ACC112 (cell line): ENCODE data around the gene EPB41.
"Not testable (repeated sequence)": the region's sequence is repeated elsewhere in the genome, so short reads cannot be mapped to it uniquely, and the experiment has no call there.

Experiments
- H2AFZ ChIP-seq: fragments of 200-600 bp; sonication (generic); one replicate; pipeline ENCODE4 v1.6.0; 2017; ENCODE audit warnings: antibody characterized with exemption, low read length; ENCODE audit not compliant: unreplicated experiment
- H3K27ac ChIP-seq: fragments of 200-600 bp; sonication (generic); 2 replicates; pipeline ENCODE4 v1.5.1; 2014; ENCODE audit warnings: low read depth, mild to moderate bottlenecking, antibody characterized with exemption, low read length, moderate library complexity
- H3K27me3 ChIP-seq: fragments of 200-600 bp; sonication (generic); 2 replicates; pipeline ENCODE4 v1.6.1; 2014; ENCODE audit warnings: mild to moderate bottlenecking, antibody characterized with exemption, low read length, moderate library complexity, mixed read lengths; ENCODE audit not compliant: insufficient read depth
- H3K36me3 ChIP-seq: fragments of 200-600 bp; sonication (generic); 2 replicates; pipeline ENCODE4 v1.6.1; 2016; ENCODE audit warnings: mild to moderate bottlenecking, antibody characterized with exemption, low read length, moderate library complexity, mixed read lengths; ENCODE audit not compliant: insufficient read depth
- H3K4me1 ChIP-seq: fragments of 200-600 bp; sonication (generic); one replicate; pipeline ENCODE4 v1.6.1; 2016; ENCODE audit warnings: low read length, mixed read lengths; ENCODE audit not compliant: insufficient read depth, unreplicated experiment, control insufficient read depth
- H3K4me3 ChIP-seq: fragments of 200-600 bp; sonication (generic); 2 replicates; pipeline ENCODE4 v1.5.1; 2014; ENCODE audit warnings: mild to moderate bottlenecking, low read depth, low read length
- H3K79me2 ChIP-seq: fragments of 200-600 bp; sonication (generic); one replicate; pipeline ENCODE4 v1.6.0; 2016; ENCODE audit warnings: low read length; ENCODE audit not compliant: control insufficient read depth, unreplicated experiment, insufficient read depth

Gene EPB41

DNA sequence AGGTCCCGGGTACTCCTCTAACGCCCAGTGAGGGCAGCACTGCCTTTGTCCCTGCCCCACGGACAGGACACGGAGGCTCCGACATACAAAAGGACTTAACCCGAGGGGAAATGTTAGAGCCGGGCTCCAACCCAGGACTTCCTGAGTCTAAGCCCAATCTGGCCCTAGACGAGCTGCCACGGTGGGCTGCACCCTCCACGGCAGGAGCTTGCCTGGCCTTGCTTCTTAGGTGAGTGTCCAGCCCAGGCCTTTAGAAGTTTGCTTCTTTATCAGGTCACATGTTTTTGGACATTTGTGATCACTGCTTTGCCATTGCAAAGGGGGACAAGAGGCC lies 220.3 kb downstream of the EPB41 start:
- H2AFZ ChIP-seq = no peak overlapping the region
- no peak overlapping the region for H3K27ac ChIP-seq
- no peaks in the 10 kb centered on the region for H3K27me3 ChIP-seq
- no peaks in the 10 kb centered on the region for H3K36me3 ChIP-seq
- no peaks in the 10 kb centered on the region for H3K79me2 ChIP-seq
- H3K4me3 ChIP-seq = no peak overlapping the region
- peaks cover 4% of the 10 kb centered on the region for H3K4me1 ChIP-seq

DNA sequence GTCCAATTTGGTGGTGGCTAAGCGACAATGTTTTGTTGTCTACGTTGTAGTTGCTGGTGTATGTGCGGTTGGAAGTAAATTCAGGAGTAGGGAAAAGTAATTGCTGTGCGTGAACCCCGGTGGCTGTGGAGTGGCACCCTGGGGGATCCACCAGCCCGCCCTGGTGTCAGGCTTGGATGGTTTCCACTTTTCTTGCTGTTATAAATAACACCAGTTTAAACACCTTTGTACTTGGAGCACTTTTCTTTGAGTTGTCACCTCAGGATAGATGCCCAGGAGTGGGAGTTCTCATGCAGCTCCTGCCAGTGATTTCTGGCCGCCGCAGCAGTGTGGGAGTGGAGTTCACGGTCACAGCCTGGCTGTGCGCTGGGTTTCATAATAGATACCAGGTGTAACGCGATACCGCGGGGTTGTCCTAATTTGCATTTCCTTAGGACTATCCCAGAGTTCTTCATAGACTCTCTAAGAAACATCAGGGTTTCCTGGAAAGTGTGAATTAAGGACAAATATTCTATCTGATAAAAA lies 222.1 kb downstream of the EPB41 start:
- Histone ChIP-seq H3K79me2 (no peaks in the 10 kb centered on the region), H3K36me3 (no peaks in the 10 kb centered on the region), H3K4me3 (no peak overlapping the region), H3K27ac (no peak overlapping the region), H3K27me3 (no peaks in the 10 kb centered on the region), H2AFZ (no peak overlapping the region), H3K4me1 (peaks cover 4% of the 10 kb centered on the region)

DNA sequence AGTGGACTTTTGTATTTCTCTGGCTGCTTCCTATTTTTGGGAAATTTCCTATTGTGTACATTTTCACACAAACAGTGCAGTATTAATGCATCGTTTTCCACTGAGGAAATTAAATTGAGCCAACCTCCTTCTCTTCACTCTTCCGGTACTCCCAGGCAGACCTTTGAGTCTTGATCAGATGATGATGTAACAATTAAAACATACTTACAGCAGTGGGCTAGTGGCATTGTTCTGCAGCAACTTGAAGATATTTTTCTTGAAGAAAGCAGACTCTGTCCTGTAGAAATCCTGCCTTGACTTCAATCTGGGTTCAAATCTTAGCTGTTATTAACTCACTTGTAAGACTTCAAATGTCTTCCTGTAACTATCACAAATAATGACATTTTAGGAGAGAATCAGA lies 228.3 kb downstream of the EPB41 start:
- H3K79me2 ChIP-seq = no peaks in the 10 kb centered on the region
- H3K27ac ChIP-seq = no peak overlapping the region
- H2AFZ ChIP-seq = no peak overlapping the region
- no peaks in the 10 kb centered on the region for H3K36me3 ChIP-seq
- no peak overlapping the region for H3K4me3 ChIP-seq
- no peaks in the 10 kb centered on the region for H3K27me3 ChIP-seq
- H3K4me1 ChIP-seq = peaks cover 23% of the 10 kb centered on the region

DNA sequence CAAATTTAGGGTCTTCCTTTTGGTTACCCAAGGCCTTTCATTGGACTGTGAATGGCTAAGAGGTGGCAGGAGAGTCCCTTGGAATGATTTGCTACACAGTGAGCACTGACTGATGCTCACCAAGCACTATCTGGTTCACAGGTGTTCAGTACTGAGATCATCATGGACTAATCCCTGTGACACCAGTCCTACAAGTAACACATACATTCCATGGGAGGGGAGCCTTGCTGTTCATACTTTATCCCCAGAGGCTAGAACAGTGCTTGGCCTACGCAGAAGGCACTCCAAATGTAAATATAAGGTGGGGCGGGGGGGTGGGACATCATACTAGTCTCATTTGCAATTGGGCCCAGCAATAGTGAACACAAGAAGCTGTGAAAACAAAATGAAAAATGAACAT lies 229.8 kb downstream of the EPB41 start:
- H3K27ac ChIP-seq = peak overlapping the region; percentile 33; the same call in 1 of the 2 replicates
- no peak overlapping the region for H2AFZ ChIP-seq
- peaks cover 10% of the 10 kb centered on the region; the same call in 1 of the 2 replicates for H3K36me3 ChIP-seq
- H3K4me1 ChIP-seq = peaks cover 32% of the 10 kb centered on the region
- no peak overlapping the region for H3K4me3 ChIP-seq
- H3K79me2 ChIP-seq = no peaks in the 10 kb centered on the region
- H3K27me3 ChIP-seq = no peaks in the 10 kb centered on the region

DNA sequence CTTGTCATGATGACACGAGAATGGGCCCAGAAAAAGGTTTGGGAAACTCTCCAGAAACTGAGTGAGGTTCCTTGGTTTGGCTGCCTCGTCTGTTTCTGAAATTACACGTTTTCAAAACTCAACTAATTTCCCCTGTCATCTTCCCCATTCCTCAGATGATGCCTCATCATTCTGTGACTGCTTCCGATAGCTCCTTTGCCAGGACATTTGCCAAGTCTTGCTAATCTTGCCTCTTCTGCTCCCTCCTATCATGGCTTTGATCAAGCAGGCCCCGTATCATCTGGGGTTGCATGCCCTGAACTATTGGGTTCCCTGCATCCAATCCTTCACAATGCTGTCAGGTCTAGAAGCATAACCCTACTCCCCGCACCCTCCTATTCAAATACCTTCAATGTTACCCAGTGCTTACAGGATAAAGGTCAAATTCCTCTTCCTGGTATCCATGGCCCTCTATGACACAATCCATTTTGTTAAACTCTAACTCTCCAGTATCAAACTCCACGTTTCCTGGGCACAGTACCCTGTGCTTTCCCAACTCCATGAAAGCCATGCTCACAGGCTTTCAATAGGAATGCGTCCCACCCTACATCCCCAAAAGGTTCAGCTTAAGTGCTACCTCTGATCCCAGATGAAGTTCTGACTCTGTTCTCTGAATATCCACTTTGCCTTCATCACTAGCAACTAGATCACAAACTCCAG lies 231.5 kb downstream of the EPB41 start:
- H3K36me3 ChIP-seq = peaks cover 21% of the 10 kb centered on the region; the same call in 1 of the 2 replicates
- H2AFZ ChIP-seq = no peak overlapping the region
- H3K27ac ChIP-seq = peak overlapping the region; percentile 95
- peaks cover 32% of the 10 kb centered on the region for H3K4me1 ChIP-seq
- H3K27me3 ChIP-seq = no peaks in the 10 kb centered on the region
- H3K4me3 ChIP-seq = peak overlapping the region; percentile 2; the same call in 1 of the 2 replicates
- no peaks in the 10 kb centered on the region for H3K79me2 ChIP-seq

DNA sequence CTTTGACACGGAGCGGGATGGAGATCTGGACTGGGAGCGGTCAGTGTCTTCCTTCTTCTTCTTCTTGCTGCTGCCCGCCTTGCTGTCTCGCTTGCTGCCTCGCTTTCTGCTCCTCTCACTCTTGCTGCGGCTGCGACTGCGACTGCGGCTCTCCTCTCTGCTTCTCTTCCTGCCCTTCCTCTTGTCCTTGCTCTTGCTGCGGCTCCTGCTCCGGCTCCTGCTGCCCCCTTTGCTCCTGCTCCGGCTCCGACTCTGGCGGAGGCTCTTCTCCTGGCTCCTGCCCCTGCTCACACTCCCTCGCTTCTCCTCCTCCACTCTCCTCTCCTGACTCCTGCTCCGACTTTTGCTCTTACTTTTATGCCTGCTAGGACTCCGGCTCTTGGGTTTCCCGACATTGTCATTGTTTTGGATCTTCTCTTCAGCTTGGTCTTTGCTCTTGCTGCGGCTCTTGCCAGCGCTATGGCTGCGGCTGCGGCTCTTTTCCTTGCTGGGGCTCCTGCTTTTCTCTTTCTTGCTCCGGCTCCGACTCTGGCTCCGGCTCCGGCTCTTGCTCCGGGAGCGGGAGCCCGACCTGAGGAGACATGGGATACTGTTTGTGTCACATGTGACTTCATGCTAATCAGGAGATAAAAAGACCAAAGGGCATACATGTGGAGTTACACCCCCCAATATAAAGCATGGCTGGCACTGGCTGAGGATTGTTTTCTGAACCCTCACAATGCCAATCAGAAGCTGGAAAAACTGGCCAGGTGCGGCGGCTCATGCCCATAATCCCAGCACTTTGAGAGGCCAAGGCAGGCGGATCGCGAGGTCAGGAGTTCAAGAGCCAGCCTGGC lies 234.5 kb downstream of the EPB41 start:
- Histone ChIP-seq H3K27ac (peak overlapping the region; percentile 95), H2AFZ (no peak overlapping the region), H3K79me2 (peaks cover 2% of the 10 kb centered on the region), H3K4me3 (no peak overlapping the region), H3K36me3 (peaks cover 37% of the 10 kb centered on the region), H3K4me1 (peaks cover 32% of the 10 kb centered on the region), H3K27me3 (no peaks in the 10 kb centered on the region)

DNA sequence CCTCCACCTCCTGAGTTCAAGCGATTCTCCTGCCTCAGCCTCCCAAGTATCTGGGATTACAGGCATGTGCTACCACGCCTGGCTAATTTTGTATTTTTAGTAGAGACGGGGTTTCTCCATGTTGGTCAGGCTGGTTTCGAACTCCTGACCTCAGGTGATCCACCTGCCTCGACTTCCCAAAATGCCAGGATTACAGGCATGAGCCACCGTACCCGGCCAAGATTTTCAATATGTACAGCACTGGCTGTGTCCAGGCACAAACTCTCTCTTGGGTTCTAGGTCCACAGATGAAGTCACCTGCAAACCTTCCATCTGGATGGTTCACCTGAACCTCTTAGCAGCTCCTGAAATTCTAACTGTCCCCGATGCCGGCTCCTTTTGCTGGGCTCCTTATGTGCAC lies 236.0 kb downstream of the EPB41 start:
- peaks cover 49% of the 10 kb centered on the region for H3K36me3 ChIP-seq
- H3K4me1 ChIP-seq = peaks cover 28% of the 10 kb centered on the region

DNA sequence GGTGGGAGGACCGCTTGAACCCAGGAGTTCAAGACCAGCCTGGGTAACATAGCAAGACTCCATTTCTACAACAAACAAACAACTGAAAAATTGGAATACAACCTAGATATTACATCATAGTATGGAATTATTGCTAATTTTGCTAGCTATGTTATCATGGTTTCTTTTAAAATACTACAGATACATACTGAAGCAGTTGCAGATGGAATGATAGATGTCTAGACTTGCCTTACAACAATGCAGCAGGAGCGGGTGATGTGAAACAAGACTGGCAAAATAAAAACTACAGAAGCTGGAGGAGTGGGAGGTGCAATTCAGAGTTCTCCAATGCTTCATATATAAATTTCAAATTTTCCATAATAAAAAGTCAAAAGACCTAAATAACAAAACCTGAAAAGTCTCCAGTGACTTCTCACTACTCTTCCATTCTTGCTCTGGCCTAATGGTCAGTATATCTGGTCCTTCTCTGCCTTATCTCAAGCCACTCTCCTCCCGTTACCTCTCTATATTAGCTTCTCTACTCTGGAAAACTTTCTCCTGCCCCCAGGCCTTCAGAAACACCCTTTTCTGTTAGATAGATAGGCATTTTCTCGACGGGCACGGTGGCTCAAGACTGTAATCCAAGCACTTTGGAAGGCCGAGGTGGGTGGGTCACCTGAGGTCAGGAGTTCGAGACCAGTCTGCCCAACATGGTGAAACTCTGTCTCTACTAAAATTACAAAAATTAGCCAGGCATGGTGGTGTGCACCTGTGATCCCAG lies 237.9 kb downstream of the EPB41 start:
- Histone ChIP-seq H3K36me3 (peaks cover 60% of the 10 kb centered on the region), H3K27me3 (no peaks in the 10 kb centered on the region), H2AFZ (no peak overlapping the region), H3K27ac (no peak overlapping the region), H3K4me1 (peaks cover 12% of the 10 kb centered on the region), H3K79me2 (peaks cover 22% of the 10 kb centered on the region), H3K4me3 (no peak overlapping the region)

More for the DNA sequence above, 236.0 kb downstream of the EPB41 start:
- peaks cover 11% of the 10 kb centered on the region for H3K79me2 ChIP-seq
- not testable (repeated sequence) for H3K27me3 ChIP-seq, H2AFZ ChIP-seq, H3K4me3 ChIP-seq, H3K27ac ChIP-seq

DNA sequence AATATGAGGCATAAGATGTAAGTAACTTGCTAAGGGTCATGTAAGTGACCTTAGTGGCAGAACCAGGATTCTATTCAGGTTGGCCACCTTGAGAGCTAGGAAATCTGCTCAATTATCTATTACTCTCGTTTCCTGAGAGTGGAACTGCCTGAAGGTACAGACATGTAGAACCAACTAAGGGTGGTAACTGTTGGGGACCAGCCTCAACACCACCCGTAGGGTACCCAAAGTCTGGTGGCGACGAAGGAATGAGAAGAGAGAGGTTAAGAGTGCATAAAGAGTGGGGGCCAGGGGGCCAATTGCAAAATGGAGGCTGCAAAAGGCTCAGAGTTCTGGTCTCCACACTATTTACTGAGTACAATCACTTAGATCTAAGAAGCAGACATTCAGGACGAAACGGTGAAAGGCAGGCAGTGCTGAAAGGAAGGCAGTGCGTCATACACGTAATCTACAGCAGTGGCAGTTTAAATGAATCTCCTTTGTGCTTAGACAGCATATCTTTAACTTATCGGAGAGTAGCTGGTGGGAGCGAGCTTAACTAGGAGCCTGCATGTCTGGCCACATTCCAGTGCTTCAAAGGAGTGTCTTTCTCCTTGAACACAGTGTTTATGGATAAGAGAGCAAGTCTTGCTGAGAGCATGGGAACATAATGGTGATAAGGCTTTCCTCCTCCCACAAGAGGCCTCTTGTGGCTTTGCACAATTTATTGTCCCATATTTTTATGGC lies 242.3 kb downstream of the EPB41 start:
- Histone ChIP-seq H3K27me3 (no peaks in the 10 kb centered on the region), H2AFZ (no peak overlapping the region), H3K36me3 (peaks cover 55% of the 10 kb centered on the region), H3K4me1 (no peaks in the 10 kb centered on the region), H3K27ac (no peak overlapping the region), H3K4me3 (no peak overlapping the region), H3K79me2 (peaks cover 39% of the 10 kb centered on the region)

DNA sequence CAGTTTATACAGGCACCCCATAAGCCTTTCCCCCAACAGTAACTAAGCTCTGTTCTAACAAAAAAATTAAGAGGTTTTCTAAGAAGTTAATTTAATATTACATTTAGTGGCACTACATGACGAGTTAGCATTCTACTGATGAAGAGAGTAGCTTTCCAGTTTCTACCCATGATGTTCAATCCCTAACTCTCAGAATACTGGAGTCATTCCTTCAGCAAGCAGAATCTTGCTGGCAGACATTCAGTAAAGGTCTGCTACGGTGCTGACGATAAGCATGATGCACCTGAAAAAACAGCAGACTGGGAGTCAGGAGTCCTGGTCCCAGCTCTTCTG lies 242.9 kb downstream of the EPB41 start:
- H3K79me2 ChIP-seq = peaks cover 45% of the 10 kb centered on the region
- H3K36me3 ChIP-seq = peaks cover 54% of the 10 kb centered on the region
- no peaks in the 10 kb centered on the region for H3K27me3 ChIP-seq
- H3K4me3 ChIP-seq = no peak overlapping the region
- H2AFZ ChIP-seq = no peak overlapping the region
- H3K4me1 ChIP-seq = no peaks in the 10 kb centered on the region
- no peak overlapping the region for H3K27ac ChIP-seq
